Measurements from ENCODE around the gene CD300LG.

- TF ChIP-seq CTCF (IDR thresholded peaks at IDR 0.05) (no peak), POLR2A (IDR thresholded peaks at IDR 0.05) (no peak)
Observed at GRCh38 chr17:43810226-43810715, 36.7 kb upstream of the CD300LG start.

All from right lobe of liver (tissue), 4 donors.